GM19397 (cell line): ENCODE results near the gene ERICH6.
"Not testable (repeated sequence)": the region's sequence is repeated elsewhere in the genome, so short reads cannot be mapped to it uniquely, and the experiment has no call there.

Source experiments
- ATAC-seq: cut with Tn5 transposase; IDR thresholded peaks from one replicate; pipeline ENCODE4 v1.9.1; 2021; ENCODE audit warnings: mild to moderate bottlenecking, moderate library complexity; ENCODE audit not compliant: unreplicated experiment

The ERICH6 gene

GRCh38 chr3:150623945-150624344 lies 79.8 kb downstream of the ERICH6 start:
- ATAC-seq, result no peak

GRCh38 chr3:150622955-150623354 lies 80.8 kb downstream of the ERICH6 start:
- ATAC-seq, result not testable (repeated sequence)

- no peak for ATAC-seq
Measured at GRCh38 chr3:150620002-150620689, 83.6 kb downstream of the ERICH6 start.

- no peak for ATAC-seq
Measured at GRCh38 chr3:150613709-150614480, 89.8 kb downstream of the ERICH6 start.

GRCh38 chr3:150613034-150613433 lies 90.7 kb downstream of the ERICH6 start:
- ATAC-seq, result no peak

DNA sequence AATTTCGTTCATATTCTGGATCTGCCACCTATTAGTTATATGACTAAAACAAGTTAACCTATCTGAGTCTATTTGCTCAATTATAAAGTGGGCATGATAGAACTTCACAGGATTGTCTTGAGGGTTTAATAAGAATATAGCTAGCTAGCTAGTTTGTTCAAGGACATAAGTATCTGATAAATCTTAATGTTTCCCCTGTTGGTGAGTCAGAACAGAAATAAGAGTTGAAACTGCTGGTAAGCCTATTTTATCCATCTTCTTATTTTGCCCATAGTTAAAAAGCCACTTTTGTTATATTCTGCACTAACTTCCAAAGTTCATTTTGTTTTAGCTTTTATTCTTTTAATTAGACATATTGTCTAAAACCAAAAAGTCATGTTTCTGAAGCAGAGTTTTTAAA lies 91.2 kb downstream of the ERICH6 start:
- ATAC-seq, result no peak

DNA sequence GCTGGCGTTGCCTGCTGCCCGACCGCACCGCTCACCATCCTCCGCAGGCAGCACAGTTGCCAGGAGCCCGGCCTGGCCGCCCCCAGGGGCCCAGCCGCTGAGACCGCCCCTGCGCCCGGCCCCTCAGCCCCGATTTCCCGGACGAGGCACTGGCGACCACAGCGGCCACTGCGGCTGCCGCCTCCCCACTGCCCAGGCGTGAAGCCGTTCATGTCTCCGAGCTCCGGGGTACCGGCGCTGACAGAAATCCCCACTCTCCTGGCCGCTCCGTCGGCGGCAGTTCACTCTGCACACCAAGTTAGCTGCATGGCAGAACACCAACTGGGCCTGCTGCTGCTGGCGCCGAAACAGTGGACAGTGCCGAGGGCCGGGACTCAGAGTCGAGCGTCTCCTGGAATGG lies 92.1 kb downstream of the ERICH6 start:
- ATAC-seq, result no peak

DNA sequence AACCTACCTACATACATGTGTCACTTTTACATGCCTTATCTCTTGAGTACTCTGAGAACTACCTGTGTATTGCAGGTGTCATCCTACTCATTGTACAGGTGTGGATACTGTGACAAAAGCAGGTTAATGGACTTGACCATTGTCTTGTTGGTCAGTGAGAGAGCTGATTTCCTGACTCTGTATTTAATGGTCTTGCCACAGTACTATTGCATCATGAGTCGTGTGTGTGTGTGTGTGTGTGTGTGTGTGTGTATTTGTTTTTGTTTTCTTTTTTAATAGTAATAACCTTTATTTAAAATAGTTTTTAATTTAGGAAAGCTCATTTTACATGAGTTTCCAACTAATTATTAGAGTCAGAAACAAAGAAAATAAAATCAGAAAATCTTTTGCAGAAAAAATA lies 92.9 kb downstream of the ERICH6 start:
- ATAC-seq, result no peak

DNA sequence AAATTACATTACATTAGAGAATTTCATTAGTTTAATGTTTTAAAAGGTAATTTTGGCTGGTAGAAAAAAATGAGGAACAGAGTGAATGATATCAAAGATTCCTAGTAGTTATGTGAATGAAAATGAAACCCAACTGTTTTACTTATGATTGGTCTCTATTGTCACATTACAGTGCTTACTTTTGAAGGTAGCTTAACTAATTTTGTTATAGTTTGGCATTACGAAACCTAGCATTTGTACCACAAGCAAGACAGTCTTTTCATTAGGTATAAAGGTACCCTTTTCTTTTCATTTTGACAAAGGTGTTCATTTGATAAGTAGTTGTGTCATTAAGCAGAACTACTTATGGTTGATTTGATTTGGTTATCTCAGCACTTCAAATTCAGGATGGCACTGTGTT lies 93.7 kb downstream of the ERICH6 start:
- ATAC-seq, result no peak
